Esophagus muscularis mucosa (tissue), 4 donors: ENCODE data around the gene HS6ST2. TPM values are rescaled to one million over a fixed set of nuclear protein-coding genes. Genes with fewer than 3 reads are reported as not detected.
"Not testable (repeated sequence)": the region's sequence is repeated elsewhere in the genome, so short reads cannot be mapped to it uniquely, and the experiment has no call there.

Source experiments
- DNase-seq: peaks from one replicate; pipeline ENCODE4 v3.0.0-alpha.2; 2017; ENCODE audit errors: extremely low spot score
- H3K27ac ChIP-seq, 4 donors: fragments of 200-600 bp; sonication (generic); replicated peaks in 1 of 4; 1 replicate in 3 of 4; 2 replicates in 1 of 4; pipeline ENCODE4 v1.5.1; 2016 to 2019; ENCODE audit warnings: mild to moderate bottlenecking in 1 of 4
- H3K27me3 ChIP-seq, 4 donors: fragments of 200-600 bp; sonication (generic); one replicate each; pipeline versions ENCODE4 v1.5.1 to v1.6.0; 2016 to 2019
- H3K36me3 ChIP-seq, 4 donors: fragments of 200-600 bp; sonication (generic); one replicate each; pipeline ENCODE4 v1.5.1; 2016 to 2019
- H3K4me1 ChIP-seq, 4 donors: fragments of 200-600 bp; sonication (generic); one replicate each; pipeline ENCODE4 v1.5.1; 2016 to 2019
- H3K4me3 ChIP-seq, 4 donors: fragments of 200-600 bp; sonication (generic); 1 replicate in 2 of 4; 2 replicates in 2 of 4; pipeline ENCODE4 v1.5.1; 2016 to 2019; ENCODE audit warnings: mild to moderate bottlenecking in 4 of 4, moderate library complexity in 1 of 4
- H3K9me3 ChIP-seq, 4 donors: fragments of 200-600 bp; sonication (generic); 1 replicate in 3 of 4; 2 replicates in 1 of 4; pipeline ENCODE4 v1.5.1; 2016 to 2019
- EP300 ChIP-seq: sonication (generic); formaldehyde crosslinking; IDR thresholded peaks from one replicate; pipeline ENCODE4 v1.6.1; 2017; ENCODE audit warnings: antibody characterized with exemption
- POLR2A ChIP-seq: fragments of 450-650 bp; IDR thresholded peaks from one replicate; pipeline ENCODE4 v1.6.1; 2017; ENCODE audit warnings: antibody characterized with exemption, moderate library complexity, mild to moderate bottlenecking, low read depth
- POLR2AphosphoS5 ChIP-seq, 2 donors: sonication (generic); formaldehyde crosslinking; IDR thresholded peaks; one replicate each; pipeline ENCODE4 v1.6.1; 2017; ENCODE audit warnings: antibody characterized with exemption in 2 of 2
- WGBS: methylation state at CpG from one replicate; pipeline ENCODE4 v1.1.5; 2018; 5-methylcytosine and 5-hydroxymethylcytosine counted together
- intact Hi-C: fragments of 100-400 bp; cut with DNase I; formaldehyde crosslinking; loops from one replicate; pipeline ENCODE4 v1.15.1; 2023
- total RNA-seq, 4 donors: library from RNA; depleted of rRNA; stranded (reverse); fragments of >200 nt; gene quantifications; one replicate each; pipeline versions ENCODE4 v1.1.0 to v1.2.1, GENCODE V29; 2016
- TF ChIP-seq, protein P1 (sequence below), 3 experiments: fragments of 200-600 bp in 2 of 3; fragments of 450-650 bp in 1 of 3; sonication (generic) in 2 of 3; IDR thresholded peaks; one replicate each; pipeline ENCODE4 v1.5.1; 2017 to 2019; ENCODE audit warnings: antibody characterized with exemption in 3 of 3, mild to moderate bottlenecking in 2 of 3, moderate library complexity in 1 of 3

Gene HS6ST2
- total RNA-seq, 4 donors from 2014 or later, result 0.29 to 0.99 TPM; not detected in 2

DNA sequence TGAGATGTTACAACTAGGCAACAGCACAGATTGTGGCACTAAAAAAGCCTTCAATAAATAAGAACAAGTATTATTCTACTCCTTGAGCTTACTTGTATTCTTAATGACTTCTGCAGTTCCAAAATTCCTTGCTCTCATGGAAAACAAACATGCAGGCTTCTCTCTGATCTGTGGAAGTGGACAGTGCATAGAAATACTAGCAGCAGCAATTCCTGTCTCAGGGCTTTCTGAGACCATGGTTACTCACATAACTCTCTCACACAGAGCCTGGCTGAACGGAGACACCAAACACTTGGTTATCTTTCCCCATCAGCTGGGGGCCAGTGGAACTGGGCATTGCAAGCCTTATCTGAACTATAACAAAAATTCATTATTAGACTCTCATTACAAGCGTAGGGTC, 32.4 kb upstream of the HS6ST2 start:
- H3K4me3 ChIP-seq, result no peak overlapping the region
- no peaks in the 10 kb centered on the region for H3K27me3 ChIP-seq
- no peaks in the 10 kb centered on the region for H3K4me1 ChIP-seq
- WGBS, result 82% methylated on average over 2 of the region's 2 CpGs
- no peaks in the 10 kb centered on the region for H3K9me3 ChIP-seq
- no peaks in the 10 kb centered on the region for H3K36me3 ChIP-seq
- H3K27ac ChIP-seq, result no peak overlapping the region
- no peak for DNase-seq
- intact Hi-C loops, result no loop called here
- no peak for TF ChIP-seq EP300
- no peak for TF ChIP-seq POLR2A
- TF ChIP-seq POLR2AphosphoS5 (IDR thresholded peaks at IDR 0.05), result no peak
- TF ChIP-seq, protein P1, sequence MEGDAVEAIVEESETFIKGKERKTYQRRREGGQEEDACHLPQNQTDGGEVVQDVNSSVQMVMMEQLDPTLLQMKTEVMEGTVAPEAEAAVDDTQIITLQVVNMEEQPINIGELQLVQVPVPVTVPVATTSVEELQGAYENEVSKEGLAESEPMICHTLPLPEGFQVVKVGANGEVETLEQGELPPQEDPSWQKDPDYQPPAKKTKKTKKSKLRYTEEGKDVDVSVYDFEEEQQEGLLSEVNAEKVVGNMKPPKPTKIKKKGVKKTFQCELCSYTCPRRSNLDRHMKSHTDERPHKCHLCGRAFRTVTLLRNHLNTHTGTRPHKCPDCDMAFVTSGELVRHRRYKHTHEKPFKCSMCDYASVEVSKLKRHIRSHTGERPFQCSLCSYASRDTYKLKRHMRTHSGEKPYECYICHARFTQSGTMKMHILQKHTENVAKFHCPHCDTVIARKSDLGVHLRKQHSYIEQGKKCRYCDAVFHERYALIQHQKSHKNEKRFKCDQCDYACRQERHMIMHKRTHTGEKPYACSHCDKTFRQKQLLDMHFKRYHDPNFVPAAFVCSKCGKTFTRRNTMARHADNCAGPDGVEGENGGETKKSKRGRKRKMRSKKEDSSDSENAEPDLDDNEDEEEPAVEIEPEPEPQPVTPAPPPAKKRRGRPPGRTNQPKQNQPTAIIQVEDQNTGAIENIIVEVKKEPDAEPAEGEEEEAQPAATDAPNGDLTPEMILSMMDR (IDR thresholded peaks at IDR 0.05), result no peak

DNA sequence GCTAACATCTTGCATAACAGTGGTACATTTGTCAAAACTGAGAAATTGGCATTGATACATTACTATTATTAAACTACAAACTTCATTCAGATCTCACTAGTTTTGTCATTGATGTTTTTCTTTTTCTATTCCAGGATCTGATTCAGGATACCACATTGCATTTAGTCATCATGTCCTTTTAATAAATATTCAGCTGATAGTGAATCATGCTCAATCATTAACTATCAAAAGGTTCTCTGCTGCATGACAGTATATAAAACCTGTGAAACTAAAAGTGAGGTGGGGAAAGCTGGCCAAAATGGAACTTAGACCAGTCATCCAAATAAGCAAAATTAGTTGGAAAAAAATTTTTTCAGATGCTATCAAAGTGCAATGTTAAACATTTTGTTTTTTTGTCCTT, 28.1 kb upstream of the HS6ST2 start:
- Histone ChIP-seq H3K4me3 (no peak overlapping the region), H3K36me3 (no peaks in the 10 kb centered on the region), H3K4me1 (no peaks in the 10 kb centered on the region), H3K27ac (no peak overlapping the region), H3K27me3 (no peaks in the 10 kb centered on the region), H3K9me3 (no peaks in the 10 kb centered on the region)
- intact Hi-C loops, result no loop called here
- no peak for TF ChIP-seq POLR2A
- TF ChIP-seq, protein P1 (IDR thresholded peaks at IDR 0.05), result no peak
- no peak for TF ChIP-seq POLR2AphosphoS5 (IDR thresholded peaks at IDR 0.05)
- TF ChIP-seq EP300, result no peak
- DNase-seq, result no peak

DNA sequence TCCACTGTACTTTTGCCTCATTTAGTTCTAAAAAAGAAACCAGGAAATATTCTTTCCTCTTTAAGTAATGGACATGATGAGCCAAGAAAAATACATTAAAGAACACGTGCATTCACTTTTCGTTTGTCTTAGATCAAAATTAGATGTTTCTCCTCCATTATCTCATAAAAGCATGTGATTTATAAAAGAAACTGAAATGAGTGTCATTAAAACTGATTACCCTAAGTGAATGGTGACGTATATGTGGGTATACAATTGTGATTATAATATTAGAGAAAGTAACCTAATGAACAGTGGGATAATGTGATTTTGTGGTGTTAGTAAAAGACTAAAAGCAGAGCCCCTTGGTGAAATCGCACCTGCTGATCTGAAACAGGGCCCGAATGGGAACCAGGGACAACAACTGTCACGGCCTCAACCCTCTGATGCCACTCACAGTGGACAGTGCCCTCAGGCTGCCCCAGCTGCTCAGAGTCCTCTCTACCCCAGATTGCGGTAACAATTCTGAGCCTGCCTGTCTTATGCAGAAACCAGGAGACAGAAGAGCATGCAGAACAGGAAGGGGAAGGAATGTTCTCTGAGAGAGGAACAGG, 25.7 kb upstream of the HS6ST2 start:
- WGBS, result 70% methylated on average over 7 of the region's 7 CpGs
- Histone ChIP-seq H3K27ac (no peak overlapping the region), H3K27me3 (no peaks in the 10 kb centered on the region), H3K4me1 (no peaks in the 10 kb centered on the region), H3K4me3 (no peak overlapping the region), H3K36me3 (no peaks in the 10 kb centered on the region), H3K9me3 (no peaks in the 10 kb centered on the region)
- no peak for DNase-seq
- intact Hi-C loops, result no loop called here
- no peak for TF ChIP-seq POLR2A
- TF ChIP-seq, protein P1 (IDR thresholded peaks at IDR 0.05), result no peak
- no peak for TF ChIP-seq POLR2AphosphoS5 (IDR thresholded peaks at IDR 0.05)
- no peak for TF ChIP-seq EP300

DNA sequence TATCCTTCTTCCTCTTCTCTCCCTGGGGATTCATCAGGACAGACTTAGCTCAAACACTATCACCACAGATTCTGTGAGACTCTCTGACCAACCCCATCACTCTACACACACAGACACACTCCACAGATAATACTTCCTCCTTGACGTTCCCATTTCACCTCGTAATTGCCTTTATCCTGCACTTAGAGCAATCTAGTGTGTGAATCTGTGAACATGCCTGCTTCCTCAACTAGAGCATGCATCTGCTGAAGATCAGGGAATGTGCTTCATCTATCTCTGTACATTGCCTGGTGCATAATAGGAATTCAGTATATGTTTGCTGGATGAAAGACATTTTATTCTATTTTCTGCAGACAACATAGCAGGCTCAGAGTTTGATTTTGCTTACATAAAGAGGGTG, 25.1 kb upstream of the HS6ST2 start:
- intact Hi-C loops, result no loop called here
- H3K9me3 ChIP-seq, result no peaks in the 10 kb centered on the region
- H3K27me3 ChIP-seq, result no peaks in the 10 kb centered on the region
- whole genome bisulfite sequencing, result 64% methylated on average over 2 of the region's 2 CpGs
- DNase-seq, result no peak
- no peaks in the 10 kb centered on the region for H3K36me3 ChIP-seq
- TF ChIP-seq, protein P1 (IDR thresholded peaks at IDR 0.05), result no peak
- TF ChIP-seq EP300 (no peak), POLR2A (no peak), POLR2AphosphoS5 (IDR thresholded peaks at IDR 0.05) (no peak)
- H3K27ac ChIP-seq, result no peak overlapping the region
- H3K4me1 ChIP-seq, result no peaks in the 10 kb centered on the region
- H3K4me3 ChIP-seq, result no peak overlapping the region

DNA sequence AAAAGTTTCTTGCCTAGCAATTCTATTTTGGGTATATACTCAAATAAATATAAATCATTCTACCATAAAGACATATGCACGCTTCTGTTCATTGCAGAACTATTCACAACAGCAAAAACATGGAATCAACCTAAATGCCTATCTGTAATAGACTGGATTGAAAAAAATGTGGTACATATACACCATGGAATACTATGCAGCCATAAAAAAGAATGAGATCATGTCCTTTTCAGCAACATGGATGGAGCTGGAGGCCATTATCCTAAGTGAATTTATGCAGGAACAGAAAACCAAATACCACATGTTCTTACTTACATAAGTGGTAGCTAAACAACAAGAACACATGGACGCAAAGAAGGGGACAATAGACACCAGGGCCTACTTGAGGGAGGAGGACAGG, 21.6 kb upstream of the HS6ST2 start:
- H3K9me3 ChIP-seq, intact Hi-C loops, H3K27ac ChIP-seq, H3K4me1 ChIP-seq, DNase-seq, H3K27me3 ChIP-seq, H3K4me3 ChIP-seq, H3K36me3 ChIP-seq: not testable (repeated sequence)
- 86% methylated on average over 2 of the region's 2 CpGs for WGBS
